GM19238 (cell line): ENCODE data around the gene TEX13A.

Experiments used
- DNase-seq: peaks from one replicate; pipeline ENCODE4 v3.0.0; 2011; ENCODE audit warnings: low spot score; ENCODE audit not compliant: insufficient read length

Gene TEX13A

GRCh38 chrX:105173071-105173470 is 47.4 kb downstream of the TEX13A start:
- no peak for DNase-seq
